Measurements from ENCODE around the gene CHCHD5. TPM values are rescaled to one million over a fixed set of nuclear protein-coding genes. Genes with fewer than 3 reads are reported as not detected.
"Not testable (repeated sequence)": the region's sequence is repeated elsewhere in the genome, so short reads cannot be mapped to it uniquely, and the experiment has no call there.

CHCHD5 gene
- total RNA-seq, 2 donors from 2014 or later, result 38.4 to 46.2 TPM

DNA sequence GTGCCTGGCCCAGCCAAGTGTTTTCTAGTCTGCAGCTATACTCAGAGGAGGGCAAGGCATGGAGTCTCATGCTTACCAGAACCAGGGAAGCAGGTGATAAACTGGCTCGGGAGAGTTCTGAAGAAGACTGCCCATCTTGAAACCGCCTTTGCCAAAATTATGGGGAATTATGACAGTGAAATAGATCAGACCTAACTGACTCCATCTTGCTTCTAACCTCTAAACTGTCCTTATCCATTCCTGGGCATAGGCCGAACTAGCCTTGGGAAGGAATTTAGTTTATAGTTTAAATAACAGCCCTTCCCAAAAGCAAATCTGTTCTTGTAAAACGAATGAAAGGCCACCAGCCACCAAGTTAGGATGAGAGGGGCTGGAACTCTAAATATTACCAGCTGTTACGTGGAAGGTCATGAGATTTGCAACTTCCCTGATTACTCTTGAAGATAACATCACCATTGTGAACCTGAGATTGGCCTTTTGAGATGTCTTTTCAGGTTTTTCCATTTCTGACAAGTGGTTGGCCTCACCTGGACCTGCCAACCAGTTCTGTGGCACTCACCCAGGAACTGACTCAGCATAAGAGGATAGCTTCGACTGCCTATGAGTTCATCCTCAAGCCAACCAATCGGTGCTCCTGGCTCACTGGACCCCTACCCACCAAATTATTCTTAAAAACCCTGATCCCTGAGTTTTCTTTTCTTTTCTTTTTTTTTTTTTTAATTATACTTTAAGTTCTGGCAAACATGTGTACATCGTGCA lies 23.4 kb downstream of the CHCHD5 start:
- no peak for ATAC-seq
- DNase-seq (ENCODE audit: low spot score in 2 of 2), result no peak
- no peaks in the 10 kb centered on the region for H3K36me3 Mint-ChIP-seq
- H3K27ac Mint-ChIP-seq, result no peak overlapping the region
- H3K9me3 Mint-ChIP-seq, result no peaks in the 10 kb centered on the region

DNA sequence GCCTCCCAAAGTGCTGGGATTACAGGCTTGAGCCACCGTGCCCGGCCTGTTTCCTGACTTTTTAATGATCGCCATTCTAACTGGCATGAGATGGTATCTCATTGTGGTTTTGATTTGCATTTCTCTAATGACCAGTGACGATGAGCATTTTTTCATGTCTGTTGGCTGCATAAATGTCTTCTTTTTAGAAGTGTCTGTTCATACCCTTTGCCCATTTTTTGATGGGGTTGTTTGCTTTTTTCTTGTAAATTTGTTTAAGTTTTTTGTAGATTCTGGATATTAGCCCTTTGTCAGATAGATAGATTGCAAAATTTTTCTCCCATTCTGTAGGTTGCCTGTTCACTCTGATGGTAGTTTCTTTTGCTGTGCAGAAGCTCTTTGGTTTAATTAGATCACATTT lies 24.9 kb downstream of the CHCHD5 start:
- DNase-seq (ENCODE audit: low spot score in 2 of 2); H3K27ac Mint-ChIP-seq; H3K36me3 Mint-ChIP-seq; H3K9me3 Mint-ChIP-seq; ATAC-seq: not testable (repeated sequence)

- H3K9me3 Mint-ChIP-seq; H3K36me3 Mint-ChIP-seq; H3K27ac Mint-ChIP-seq; DNase-seq (ENCODE audit: low spot score in 2 of 2); ATAC-seq: not testable (repeated sequence)
These were observed 27.9 kb downstream of the CHCHD5 start for GRCh38 chr2:112612283-112612682.

DNA sequence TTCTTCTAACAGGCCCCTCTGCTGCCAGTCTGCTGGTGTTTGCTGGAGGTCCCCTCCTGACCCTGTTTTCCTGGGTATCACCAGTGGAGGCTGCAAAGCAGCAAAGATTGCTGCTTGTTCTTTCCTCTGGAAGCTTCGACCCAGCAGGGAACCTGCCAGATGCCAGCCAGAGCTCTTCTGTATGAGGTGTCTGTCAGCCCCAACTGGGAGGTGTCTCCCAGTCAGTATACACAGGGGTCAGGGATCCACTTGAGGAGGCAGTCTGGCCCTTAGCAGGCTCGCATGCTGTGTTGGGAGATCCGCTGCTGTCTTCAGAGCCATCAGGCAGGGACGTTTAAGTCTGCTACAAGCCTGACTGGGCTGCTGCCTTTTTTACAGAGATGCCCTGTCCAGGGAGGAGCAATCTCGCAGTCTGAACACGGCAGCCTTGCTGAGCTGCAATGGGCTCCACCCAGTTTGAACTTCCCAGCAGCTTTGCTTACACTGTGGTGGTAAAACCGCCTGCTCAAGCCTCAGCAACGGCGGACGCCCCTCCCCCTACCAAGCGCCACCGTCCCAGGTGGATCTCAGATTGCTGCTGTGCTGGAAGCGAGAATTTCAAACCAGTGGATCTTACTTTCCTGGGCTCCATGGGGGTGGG lies 29.9 kb downstream of the CHCHD5 start:
- Mint-ChIP-seq H3K36me3 (no peaks in the 10 kb centered on the region), H3K9me3 (no peaks in the 10 kb centered on the region), H3K27ac (no peak overlapping the region)
- no peak for ATAC-seq
- DNase-seq (ENCODE audit: low spot score in 2 of 2), result peak in 1 of 2 donors; percentile 31

GRCh38 chr2:112615051-112615450 lies 30.6 kb downstream of the CHCHD5 start:
- H3K9me3 Mint-ChIP-seq, result no peaks in the 10 kb centered on the region
- DNase-seq (ENCODE audit: low spot score in 2 of 2), result peak in 1 of 2 donors; percentile 7
- H3K36me3 Mint-ChIP-seq, result no peaks in the 10 kb centered on the region
- no peak overlapping the region for H3K27ac Mint-ChIP-seq
- no peak for ATAC-seq

DNA sequence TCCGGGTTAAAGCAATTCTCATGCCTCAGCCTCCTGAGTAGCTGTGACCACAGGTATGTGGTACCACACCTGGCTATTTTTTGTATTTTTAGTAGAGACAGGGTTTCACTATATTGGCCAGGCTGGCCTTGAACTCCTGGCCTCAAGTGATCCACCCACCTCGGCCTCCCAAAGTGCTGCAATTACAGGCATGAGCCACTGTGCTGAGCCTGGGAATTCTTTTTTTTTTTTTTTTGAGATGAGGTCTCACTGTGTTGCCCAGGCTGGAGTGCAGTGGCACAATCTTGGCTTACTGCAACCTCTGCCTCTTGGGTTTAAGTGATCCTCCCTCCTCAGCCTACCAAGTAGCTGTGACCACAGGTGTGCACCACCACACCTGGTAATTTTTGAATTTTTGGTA lies 31.4 kb downstream of the CHCHD5 start:
- H3K36me3 Mint-ChIP-seq, H3K9me3 Mint-ChIP-seq, ATAC-seq, H3K27ac Mint-ChIP-seq: not testable (repeated sequence)
- DNase-seq (ENCODE audit: low spot score in 2 of 2), result peak in 1 of 2 donors; percentile 6

- DNase-seq (ENCODE audit: low spot score in 2 of 2) (no peak), ATAC-seq (no peak)
- Mint-ChIP-seq H3K9me3 (no peaks in the 10 kb centered on the region), H3K36me3 (no peaks in the 10 kb centered on the region), H3K27ac (no peak overlapping the region)
These were observed 34.0 kb downstream of the CHCHD5 start for GRCh38 chr2:112618383-112618782.

- no peaks in the 10 kb centered on the region for H3K9me3 Mint-ChIP-seq
- H3K36me3 Mint-ChIP-seq, result no peaks in the 10 kb centered on the region
- no peak overlapping the region for H3K27ac Mint-ChIP-seq
- ATAC-seq, result no peak
- DNase-seq (ENCODE audit: low spot score in 2 of 2), result no peak
These were observed 37.5 kb downstream of the CHCHD5 start for GRCh38 chr2:112621790-112622527.

GRCh38 chr2:112622528-112622849 lies 38.1 kb downstream of the CHCHD5 start:
- DNase-seq (ENCODE audit: low spot score in 2 of 2), result no peak

GRCh38 chr2:112623913-112624777 lies 39.7 kb downstream of the CHCHD5 start:
- ATAC-seq (peak; percentile 85 to 88), DNase-seq (ENCODE audit: low spot score in 2 of 2) (peak; percentile 56 to 78)
- Mint-ChIP-seq H3K27ac (no peak overlapping the region), H3K9me3 (no peaks in the 10 kb centered on the region), H3K36me3 (no peaks in the 10 kb centered on the region)

More at GRCh38 chr2:112622528-112622849, 38.1 kb downstream of the CHCHD5 start:
- ATAC-seq, result no peak
- H3K36me3 Mint-ChIP-seq, result no peaks in the 10 kb centered on the region
- H3K9me3 Mint-ChIP-seq, result no peaks in the 10 kb centered on the region
- no peak overlapping the region for H3K27ac Mint-ChIP-seq

DNA sequence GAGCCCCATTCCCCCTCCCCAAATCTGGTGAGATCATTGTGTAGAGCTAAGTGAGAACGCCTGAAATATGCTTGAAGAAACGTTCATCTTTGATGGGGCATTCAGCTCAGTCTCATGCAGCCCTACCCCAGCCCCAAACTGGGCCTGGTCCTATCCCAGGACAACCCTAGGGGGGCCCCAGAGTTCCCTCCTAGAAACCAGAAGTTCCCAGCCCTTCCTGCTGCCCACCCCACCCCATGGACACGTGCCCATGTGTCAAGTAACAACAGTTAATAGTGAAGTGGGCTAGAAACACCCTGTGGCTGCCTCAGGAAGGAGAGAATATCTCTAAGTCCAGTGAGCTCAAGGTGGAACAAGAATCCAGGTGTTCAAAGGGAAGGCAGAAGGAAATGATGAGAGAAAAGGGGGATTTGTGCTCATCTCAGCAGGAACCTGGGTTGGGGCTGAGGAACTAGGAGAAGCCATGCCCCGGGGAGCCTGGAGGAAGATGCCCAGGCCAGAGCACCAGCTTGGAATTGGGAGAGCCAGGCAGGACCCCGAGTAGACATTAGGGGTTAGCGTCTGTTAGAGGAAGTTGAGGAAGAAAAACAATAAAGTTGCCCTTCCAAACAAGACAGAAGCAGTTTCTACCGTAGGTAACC lies 41.2 kb downstream of the CHCHD5 start:
- peak overlapping the region in 1 of 2 donors; percentile 88 for H3K27ac Mint-ChIP-seq

DNA sequence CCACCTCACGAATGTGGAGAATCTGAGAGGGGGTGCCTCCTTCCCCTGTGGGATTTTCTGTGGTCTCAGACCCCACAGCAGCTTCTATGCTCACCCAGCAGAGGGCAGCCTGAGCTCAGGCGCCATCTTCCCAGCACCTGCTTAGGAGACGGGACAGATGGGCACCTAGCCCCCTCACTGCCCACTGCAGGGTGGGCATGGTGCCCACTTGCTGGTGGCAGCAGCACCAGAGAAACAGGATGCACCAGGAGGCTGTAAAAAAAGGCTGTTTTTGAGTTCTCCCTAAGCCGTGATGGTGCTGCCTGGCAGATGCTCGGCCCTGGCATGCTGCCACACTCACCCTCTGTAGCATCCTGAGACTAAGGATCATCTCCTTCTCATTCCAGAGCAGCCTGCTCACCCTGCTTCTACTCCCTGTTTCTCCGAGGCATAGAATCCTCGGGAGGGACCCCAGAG lies 42.2 kb downstream of the CHCHD5 start:
- DNase-seq (ENCODE audit: low spot score in 2 of 2) (peak; percentile 69 to 73), ATAC-seq (peak; percentile 60 to 72)
- Mint-ChIP-seq H3K9me3 (no peaks in the 10 kb centered on the region), H3K27ac (peak overlapping the region; percentile 44 to 88), H3K36me3 (no peaks in the 10 kb centered on the region)

More for the DNA sequence above, 41.2 kb downstream of the CHCHD5 start:
- ATAC-seq (no peak), DNase-seq (ENCODE audit: low spot score in 2 of 2) (no peak)
- Mint-ChIP-seq H3K9me3 (no peaks in the 10 kb centered on the region), H3K36me3 (no peaks in the 10 kb centered on the region)

- DNase-seq (ENCODE audit: low spot score in 2 of 2) (no peak), ATAC-seq (peak; percentile 7 to 9)
- Mint-ChIP-seq H3K27ac (peak overlapping the region; percentile 44 to 88), H3K9me3 (no peaks in the 10 kb centered on the region), H3K36me3 (no peaks in the 10 kb centered on the region)
These were observed 42.9 kb downstream of the CHCHD5 start for GRCh38 chr2:112627060-112628040.

GRCh38 chr2:112629224-112629623 lies 44.8 kb downstream of the CHCHD5 start:
- ATAC-seq (no peak), DNase-seq (ENCODE audit: low spot score in 2 of 2) (no peak)
- Mint-ChIP-seq H3K9me3 (no peaks in the 10 kb centered on the region), H3K36me3 (no peaks in the 10 kb centered on the region), H3K27ac (peak overlapping the region in 1 of 2 donors; percentile 81)

- peak overlapping the region in 1 of 2 donors; percentile 81 for H3K27ac Mint-ChIP-seq
- H3K9me3 Mint-ChIP-seq, result no peaks in the 10 kb centered on the region
- DNase-seq (ENCODE audit: low spot score in 2 of 2), result no peak
These were observed 45.4 kb downstream of the CHCHD5 start for GRCh38 chr2:112629823-112630222.

More at GRCh38 chr2:112629823-112630222, 45.4 kb downstream of the CHCHD5 start:
- no peaks in the 10 kb centered on the region for H3K36me3 Mint-ChIP-seq
- no peak for ATAC-seq
